ENCODE results near the gene PSD. TPM values are rescaled to one million over a fixed set of nuclear protein-coding genes. Genes with fewer than 3 reads are reported as not detected.

PSD gene
- total RNA-seq, 1 experiment from 2014 or later, result 3.1 TPM

DNA sequence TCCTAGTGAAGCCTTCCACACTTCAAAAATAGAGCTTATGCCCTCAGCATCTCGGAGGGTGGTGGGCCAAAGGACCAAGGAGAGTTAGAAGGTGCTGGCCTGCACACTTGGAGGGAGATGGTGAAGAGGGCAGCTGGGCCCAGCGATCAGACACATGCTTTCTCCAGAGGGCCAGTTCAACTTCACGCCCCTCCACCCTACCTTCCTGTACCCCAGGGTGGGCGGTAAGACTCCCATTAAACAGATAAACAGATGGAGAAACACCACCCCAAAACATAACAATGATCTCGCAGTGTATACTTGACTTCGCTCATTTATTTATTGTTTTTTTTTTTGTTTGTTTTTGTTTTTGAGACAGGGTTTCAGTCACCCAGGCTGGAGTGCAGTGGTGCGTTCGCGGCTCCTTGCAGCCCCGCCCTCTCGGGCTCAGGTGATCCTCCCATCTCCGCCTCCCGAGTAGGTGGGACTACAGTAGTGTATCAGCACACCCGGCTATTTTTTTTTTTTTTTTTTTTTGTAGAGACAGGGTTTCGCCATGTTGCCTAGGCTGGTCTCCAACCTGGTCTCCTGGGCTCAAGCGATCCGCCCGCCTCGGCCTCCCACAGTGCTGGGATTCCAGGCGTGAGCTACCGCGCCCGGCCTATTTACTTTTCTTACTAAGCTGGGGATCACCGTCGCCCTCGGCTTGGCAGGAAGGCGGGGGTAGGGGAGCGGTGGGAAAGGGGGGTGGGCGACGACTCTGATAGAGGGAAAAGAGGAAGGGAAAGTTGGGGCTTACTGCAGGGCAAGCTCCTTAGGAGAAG lies 30.9 kb upstream of the PSD start:
- DNase-seq (ENCODE audit: low spot score), result peak; percentile 93
- in situ Hi-C loops (cut with HindIII; ENCODE audit: low sequenced_read_pairs), result no loop called here

GRCh38 chr10:102444851-102445250 lies 26.3 kb upstream of the PSD start:
- in situ Hi-C loops (cut with HindIII; ENCODE audit: low sequenced_read_pairs), result no loop called here
- DNase-seq (ENCODE audit: low spot score), result no peak

- DNase-seq (ENCODE audit: low spot score), result no peak
- in situ Hi-C loops (cut with HindIII; ENCODE audit: low sequenced_read_pairs), result no loop called here
These were observed 19.8 kb upstream of the PSD start for GRCh38 chr10:102438374-102438773.

GRCh38 chr10:102437515-102437914 lies 18.9 kb upstream of the PSD start:
- in situ Hi-C loops (cut with HindIII; ENCODE audit: low sequenced_read_pairs), result no loop called here
- DNase-seq (ENCODE audit: low spot score), result no peak

GRCh38 chr10:102436312-102436711 lies 17.7 kb upstream of the PSD start:
- in situ Hi-C loops (cut with HindIII; ENCODE audit: low sequenced_read_pairs), result no loop called here
- no peak for DNase-seq (ENCODE audit: low spot score)

GRCh38 chr10:102435529-102436233 lies 17.1 kb upstream of the PSD start:
- DNase-seq (ENCODE audit: low spot score), result no peak
- in situ Hi-C loops (cut with HindIII; ENCODE audit: low sequenced_read_pairs), result no loop called here

DNA sequence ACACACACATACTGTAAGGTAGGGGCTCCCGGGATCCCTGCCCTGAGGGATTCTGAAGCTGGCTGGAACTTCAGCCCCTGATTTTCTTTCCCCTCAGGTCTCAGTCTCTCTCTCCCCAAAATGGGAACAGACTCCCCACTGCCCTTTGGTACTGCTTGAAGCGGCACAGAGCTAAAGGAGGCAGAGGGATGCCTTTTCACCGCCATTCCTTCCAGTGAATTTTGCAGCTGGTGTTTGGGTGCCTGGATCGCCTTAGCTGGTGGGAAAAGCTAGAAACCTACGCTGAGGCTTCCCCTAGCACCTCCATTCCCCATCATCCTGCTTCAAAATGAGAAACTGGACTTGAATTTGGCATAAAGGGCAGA lies 16.5 kb upstream of the PSD start:
- in situ Hi-C loops (cut with HindIII; ENCODE audit: low sequenced_read_pairs), result no loop called here
- no peak for DNase-seq (ENCODE audit: low spot score)

GRCh38 chr10:102434394-102435132 lies 16.0 kb upstream of the PSD start:
- in situ Hi-C loops (cut with HindIII; ENCODE audit: low sequenced_read_pairs), result no loop called here
- DNase-seq (ENCODE audit: low spot score), result no peak

- in situ Hi-C loops (cut with HindIII; ENCODE audit: low sequenced_read_pairs), result no loop called here
- no peak for DNase-seq (ENCODE audit: low spot score)
These were observed 15.0 kb upstream of the PSD start for GRCh38 chr10:102433619-102434046.

GRCh38 chr10:102432162-102432950 lies 13.8 kb upstream of the PSD start, which contains the start of gene CUEDC2:
Gene CUEDC2, minus strand, starts transcription at chr10:102432574. Its CDS starts 7,386 bp downstream, at chr10:102425188.
- DNase-seq (ENCODE audit: low spot score), result peak; percentile 98
- in situ Hi-C loops (cut with HindIII; ENCODE audit: low sequenced_read_pairs), result no loop called here

DNA sequence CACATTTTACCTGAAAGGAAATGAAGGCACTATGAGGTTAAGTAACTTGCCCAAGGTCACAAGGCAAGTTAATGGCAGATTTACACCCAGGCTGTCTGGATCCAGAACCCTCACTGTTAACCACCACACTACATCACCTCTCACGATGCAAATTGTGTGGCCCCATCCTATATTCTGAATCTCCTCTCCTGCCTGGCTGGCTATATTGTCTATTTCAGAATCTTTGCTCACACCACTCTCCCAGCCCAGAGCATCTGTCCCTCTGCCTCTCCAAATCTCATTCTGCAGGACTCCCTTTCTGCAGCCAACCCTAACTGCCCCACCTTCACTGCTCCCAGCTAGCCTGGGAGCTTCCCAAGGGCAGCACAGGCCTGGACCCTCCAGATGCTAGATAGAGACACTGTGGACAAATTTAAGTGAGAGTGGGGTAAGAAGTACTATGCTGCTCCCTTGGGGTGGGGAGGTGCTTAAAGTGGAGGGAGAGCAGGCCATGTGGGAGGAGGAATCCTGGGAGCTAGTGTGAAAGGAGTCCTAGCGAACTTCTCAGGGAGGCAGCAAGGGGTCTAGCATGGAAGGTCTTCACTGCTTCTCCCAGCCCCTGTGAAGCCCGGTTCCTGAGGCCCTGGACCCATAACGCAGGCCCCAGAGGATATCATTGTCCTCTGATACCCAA lies 13.0 kb upstream of the PSD start:
- no peak for DNase-seq (ENCODE audit: low spot score)
- in situ Hi-C loops (cut with HindIII; ENCODE audit: low sequenced_read_pairs), result no loop called here

- DNase-seq (ENCODE audit: low spot score), result no peak
- in situ Hi-C loops (cut with HindIII; ENCODE audit: low sequenced_read_pairs), result no loop called here
These were observed 10.9 kb upstream of the PSD start for GRCh38 chr10:102429468-102429867.

- no peak for DNase-seq (ENCODE audit: low spot score)
- in situ Hi-C loops (cut with HindIII; ENCODE audit: low sequenced_read_pairs), result no loop called here
These were observed 8.3 kb upstream of the PSD start for GRCh38 chr10:102426803-102427287.

- DNase-seq (ENCODE audit: low spot score), result no peak
- in situ Hi-C loops (cut with HindIII; ENCODE audit: low sequenced_read_pairs), result no loop called here
These were observed 6.9 kb upstream of the PSD start for GRCh38 chr10:102425444-102425843.

DNA sequence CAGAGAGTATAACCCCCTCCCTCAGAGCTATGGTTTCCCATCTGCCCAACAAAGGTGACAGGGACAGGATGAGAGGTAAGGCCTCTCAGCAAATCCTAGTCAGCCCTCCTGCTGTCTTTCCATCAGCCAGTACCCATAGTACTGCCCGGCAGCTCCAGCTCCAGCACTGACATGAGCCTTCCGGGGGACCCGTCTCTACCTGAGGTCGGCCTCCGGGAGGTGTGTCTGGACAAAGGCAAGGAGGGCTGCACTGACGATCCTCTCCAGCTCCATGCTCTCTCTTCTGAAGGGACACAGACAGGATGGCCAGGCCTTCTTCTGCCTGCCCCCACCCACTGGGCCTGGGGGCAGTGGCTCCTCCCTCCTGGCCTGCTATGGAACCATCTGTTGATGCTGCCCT lies 6.3 kb upstream of the PSD start:
- DNase-seq (ENCODE audit: low spot score), result no peak
- in situ Hi-C loops (cut with HindIII; ENCODE audit: low sequenced_read_pairs), result no loop called here

GRCh38 chr10:102424145-102424544 lies 5.6 kb upstream of the PSD start:
- no peak for DNase-seq (ENCODE audit: low spot score)
- in situ Hi-C loops (cut with HindIII; ENCODE audit: low sequenced_read_pairs), result no loop called here

- in situ Hi-C loops (cut with HindIII; ENCODE audit: low sequenced_read_pairs), result no loop called here
- no peak for DNase-seq (ENCODE audit: low spot score)
These were observed 4.9 kb upstream of the PSD start for GRCh38 chr10:102423372-102423968.

- in situ Hi-C loops (cut with HindIII; ENCODE audit: low sequenced_read_pairs), result no loop called here
- peak; percentile 66 for DNase-seq (ENCODE audit: low spot score)
These were observed 4.1 kb upstream of the PSD start for GRCh38 chr10:102422545-102423129.
